RWPE1 (cell line): ENCODE measurements around the gene TFG.

Experiments
- CTCF ChIA-PET: fragments of 350-600 bp; sonication (Branson Sonifier 250); formaldehyde crosslinking; extraction: SDS; loops from one replicate; lab custom pipeline; 2021; lab: Yijun Ruan, JAX
- POLR2A ChIA-PET: fragments of 400-600 bp; formaldehyde crosslinking; extraction: SDS; loops from one replicate; lab custom pipeline; 2020; ENCODE audit warnings: antibody characterized with exemption; ENCODE audit not compliant: low non-redundant PET; lab: Yijun Ruan, JAX
- DNase-seq: peaks from one replicate; pipeline ENCODE4 v3.0.0; 2012; ENCODE audit warnings: low spot score
- H3K27ac ChIP-seq: fragments of 450-650 bp; 2 replicates; pipeline ENCODE4 v1.5.1; 2017
- CTCF ChIP-seq: fragments of 450-650 bp; conservative IDR thresholded peaks from 2 replicates; pipeline ENCODE4 v1.5.1; 2017; ENCODE audit warnings: low read depth, mild to moderate bottlenecking

Gene TFG

DNA sequence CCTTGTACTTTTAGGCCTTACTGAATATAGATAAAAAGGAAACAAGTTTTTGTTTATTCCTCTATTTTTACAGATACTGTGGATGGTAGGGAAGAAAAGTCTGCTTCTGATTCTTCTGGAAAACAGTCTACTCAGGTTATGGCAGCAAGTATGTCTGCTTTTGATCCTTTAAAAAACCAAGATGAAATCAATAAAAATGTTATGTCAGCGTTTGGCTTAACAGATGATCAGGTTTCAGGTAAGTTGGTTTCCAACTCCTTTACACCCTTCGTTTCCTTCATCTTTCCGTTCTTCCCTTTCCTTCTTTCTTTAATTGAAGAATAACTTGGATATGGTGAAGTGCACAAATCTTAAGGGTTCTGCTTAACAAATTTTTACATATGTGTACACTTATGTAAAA lies 23.1 kb downstream of the TFG start:
- ChIA-PET POLR2A (no interaction called here), CTCF (interaction anchor here (1.1 kb wide), 1 partner anchor 464 kb away, joined by 4 read pairs; no protein-coding TSS in a partner anchor)
- no peak for TF ChIP-seq CTCF
- DNase-seq, result no peak
- no peak overlapping the region for H3K27ac ChIP-seq

GRCh38 chr3:100737334-100737733 lies 28.0 kb downstream of the TFG start:
- no peak overlapping the region for H3K27ac ChIP-seq
- POLR2A ChIA-PET, result no interaction called here
- CTCF ChIA-PET, result interaction anchor here (0.6 to 1.7 kb wide), 3 partner anchors 9 to 458 kb away, joined by 3 to 7 read pairs (median 5); no protein-coding TSS in a partner anchor
- DNase-seq, result peak; percentile 12
- peak; percentile 35 for TF ChIP-seq CTCF

DNA sequence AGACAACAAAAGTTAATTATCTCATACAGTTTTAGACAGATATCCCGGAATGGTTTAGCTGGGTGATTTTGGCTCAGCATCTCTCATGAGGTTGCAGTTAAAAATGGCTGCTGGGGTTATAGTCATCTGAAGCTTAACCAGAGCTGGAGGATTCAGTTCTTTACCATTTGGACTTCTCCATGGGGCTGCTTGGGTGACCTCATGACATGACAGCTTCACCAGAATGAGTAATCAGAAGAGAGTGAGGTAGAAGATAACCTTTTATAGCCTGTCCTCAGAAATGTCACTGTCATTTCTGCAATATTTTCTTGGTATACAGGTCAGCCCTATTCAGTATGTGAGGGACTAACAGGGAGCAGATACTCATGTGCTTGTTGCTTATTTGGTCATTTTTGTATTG lies 30.9 kb downstream of the TFG start:
- DNase-seq, result no peak
- no peak for TF ChIP-seq CTCF
- POLR2A ChIA-PET, result no interaction called here
- CTCF ChIA-PET, result interaction anchor here (1.0 to 1.2 kb wide), 3 partner anchors 10 to 456 kb away, joined by 4 to 7 read pairs (median 5); no protein-coding TSS in a partner anchor
- H3K27ac ChIP-seq, result no peak overlapping the region

DNA sequence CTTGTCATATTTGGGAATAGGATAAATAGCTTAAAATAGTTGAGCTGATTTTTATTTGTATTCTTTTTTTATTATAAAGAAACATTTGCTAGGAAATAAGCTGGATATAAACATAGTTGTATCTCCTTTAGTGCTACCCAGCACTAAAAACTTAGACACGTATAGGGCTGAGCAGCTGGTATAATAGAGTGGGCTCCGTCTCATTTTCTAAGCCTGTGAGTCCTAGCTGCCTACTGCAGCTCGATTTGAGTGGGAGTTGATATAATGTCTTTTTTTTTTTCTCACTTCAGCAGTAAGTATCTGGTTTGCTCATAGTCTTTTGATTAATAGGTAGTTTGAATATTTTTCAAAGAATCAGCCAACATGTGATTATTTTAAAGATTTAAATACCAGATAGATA lies 34.2 kb downstream of the TFG start:
- POLR2A ChIA-PET, result no interaction called here
- CTCF ChIA-PET, result interaction anchor here (1.2 kb wide), 1 partner anchor 452 kb away, joined by 3 read pairs; no protein-coding TSS in a partner anchor
- no peak for TF ChIP-seq CTCF
- H3K27ac ChIP-seq, result no peak overlapping the region
- no peak for DNase-seq

- CTCF ChIA-PET, result no interaction called here
- TF ChIP-seq CTCF, result no peak
- DNase-seq, result no peak
- POLR2A ChIA-PET, result no interaction called here
- H3K27ac ChIP-seq, result no peak overlapping the region
Observed at GRCh38 chr3:100744671-100745070, 35.4 kb downstream of the TFG start.

DNA sequence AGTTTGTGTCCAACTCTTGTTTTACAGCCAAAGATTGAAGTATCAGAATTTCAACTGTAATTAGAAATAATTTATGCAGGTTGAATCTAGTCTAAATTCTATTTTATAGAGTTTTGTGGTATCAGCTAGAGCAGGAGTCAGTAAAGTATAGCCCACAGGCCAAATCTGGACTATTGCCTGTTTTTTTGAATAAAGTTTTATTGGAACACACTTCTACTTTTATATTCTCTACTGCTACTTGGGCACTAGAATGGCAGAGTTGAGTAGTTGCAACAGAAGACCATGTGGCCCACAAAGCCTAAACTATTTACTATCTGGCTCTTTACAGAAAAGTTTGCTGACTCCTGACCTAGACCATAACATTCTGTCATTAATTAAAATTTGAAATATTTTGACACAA lies 36.3 kb downstream of the TFG start:
- no peak overlapping the region for H3K27ac ChIP-seq
- TF ChIP-seq CTCF, result no peak
- ChIA-PET POLR2A (no interaction called here), CTCF (no interaction called here)
- DNase-seq, result no peak
